Kidney glomerular epithelial cell (primary cell): ENCODE measurements around the gene ACSF3.

Experiments
- DNase-seq: peaks from one replicate; lab custom pipeline; 2025; lab: John Stamatoyannopoulos, UW

The ACSF3 gene

GRCh38 chr16:89145406-89146161 lies 51.9 kb downstream of the ACSF3 start:
- DNase-seq = no peak

- no peak for DNase-seq
Observed at GRCh38 chr16:89146211-89147005, 52.8 kb downstream of the ACSF3 start.

- DNase-seq = no peak
Observed at GRCh38 chr16:89147085-89147817, 53.6 kb downstream of the ACSF3 start.

- no peak for DNase-seq
Observed at GRCh38 chr16:89149386-89149785, 55.7 kb downstream of the ACSF3 start.

GRCh38 chr16:89150090-89150835 lies 56.6 kb downstream of the ACSF3 start:
- DNase-seq = no peak

GRCh38 chr16:89150981-89151380 lies 57.3 kb downstream of the ACSF3 start:
- DNase-seq = no peak

- DNase-seq = no peak
Observed at GRCh38 chr16:89152831-89153700, 59.4 kb downstream of the ACSF3 start.

GRCh38 chr16:89153848-89154271 lies 60.2 kb downstream of the ACSF3 start:
- no peak for DNase-seq

- no peak for DNase-seq
Observed at GRCh38 chr16:89154390-89155183, 60.9 kb downstream of the ACSF3 start.

GRCh38 chr16:89155184-89155679 lies 61.6 kb downstream of the ACSF3 start:
- DNase-seq = no peak

- no peak for DNase-seq
Observed at GRCh38 chr16:89155851-89156739, 62.4 kb downstream of the ACSF3 start.

GRCh38 chr16:89156740-89157645 lies 63.3 kb downstream of the ACSF3 start:
- DNase-seq = no peak

GRCh38 chr16:89157778-89158177 lies 64.1 kb downstream of the ACSF3 start:
- no peak for DNase-seq

GRCh38 chr16:89159066-89159849 lies 65.6 kb downstream of the ACSF3 start:
- no peak for DNase-seq

- no peak for DNase-seq
Observed at GRCh38 chr16:89159850-89160354, 66.2 kb downstream of the ACSF3 start.

GRCh38 chr16:89160977-89161701 lies 67.5 kb downstream of the ACSF3 start:
- DNase-seq = no peak
